ENCODE results near the gene CLGN. TPM values are rescaled to one million over a fixed set of nuclear protein-coding genes. Genes with fewer than 3 reads are reported as not detected.

Gene CLGN
- total and polyA plus RNA-seq, 2 of the 13 experiments (the other 11 are each of a cell fraction or from before 2014, with no cell fraction given) = 7.2 to 17.0 TPM

DNA sequence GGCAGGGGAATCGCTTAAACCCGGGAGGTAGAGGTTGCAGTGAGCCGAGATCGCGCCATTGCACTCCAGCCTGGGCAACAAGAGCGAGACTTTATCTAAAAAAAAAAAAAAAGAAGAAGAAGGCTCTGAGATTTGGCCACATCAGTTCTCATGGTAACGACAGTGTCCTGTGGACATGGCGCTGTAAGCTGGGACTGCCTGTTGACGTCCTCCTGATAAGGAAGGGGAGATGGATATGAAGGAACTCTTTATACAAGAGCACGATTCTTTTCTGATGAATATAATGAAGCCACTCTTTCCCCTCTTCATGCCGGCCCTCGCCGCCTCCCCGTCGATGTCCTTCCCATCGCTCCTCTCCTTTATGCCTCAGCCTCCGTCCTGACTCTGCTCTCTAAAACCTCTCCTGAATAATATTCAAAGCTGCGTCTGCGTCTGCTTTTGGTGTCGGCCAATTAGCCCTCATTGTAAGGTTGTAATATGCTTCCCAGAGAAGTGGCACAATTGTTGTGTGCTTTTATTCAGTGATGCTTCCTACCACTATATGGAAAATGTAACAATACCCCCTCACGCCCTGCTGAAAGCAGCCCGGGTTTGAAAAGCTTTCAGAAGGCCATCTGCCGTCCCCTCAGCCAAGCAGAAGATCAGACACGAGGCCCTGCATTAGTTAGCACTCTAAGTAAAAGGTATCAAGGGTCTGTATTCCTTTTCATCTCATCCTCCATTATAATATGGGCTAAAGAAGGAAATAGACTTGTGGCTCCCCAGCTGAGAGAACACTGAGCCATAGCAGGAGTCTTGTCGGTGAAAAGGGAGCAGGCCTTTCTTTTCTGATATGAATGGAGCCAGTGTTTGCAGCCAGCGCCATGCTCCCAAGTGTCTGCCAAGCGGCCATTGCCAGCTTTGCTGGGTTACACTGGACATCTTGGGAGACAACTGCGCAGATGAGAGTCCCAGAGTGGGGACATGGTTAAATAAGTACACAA lies 76.1 kb downstream of the CLGN start:
- no peak overlapping the region for H3K27ac ChIP-seq (ENCODE audit: extremely low read length, insufficient read depth, low read length)
- no peaks in the 10 kb centered on the region for H3K36me3 ChIP-seq (replicated peaks in 1 of 2; ENCODE audit: control insufficient read depth in 1 of 2, insufficient read depth in 2 of 2, low read length in 2 of 2)
- H3K4me2 ChIP-seq (ENCODE audit: low read depth, low read length) = no peak overlapping the region
- no peaks in the 10 kb centered on the region for H4K20me1 ChIP-seq (ENCODE audit: insufficient read depth, low read length)
- H3K9ac ChIP-seq (ENCODE audit: insufficient read depth, low read depth, low read length) = no peak overlapping the region
- intact Hi-C loops (cut with micrococcal nuclease; ENCODE audit: unreplicated experiment) (no loop called here), in situ Hi-C loops (cut with HindIII; ENCODE audit: extremely low pct_ligation_motif_present, low pct_unique_long_range_greater_than_20kb) (loop anchor here (10.0 kb wide), 2 partner anchors 263 to 503 kb away; no protein-coding TSS in a partner anchor)
- DNase-seq (ENCODE audit: low spot score) = no peak
- BruUV-seq (replicated peaks) = no TSS peak
- H3K9me3 ChIP-seq (ENCODE audit: low read length) = no peaks in the 10 kb centered on the region
- H3K4me3 ChIP-seq (replicated peaks in 1 of 3; ENCODE audit: insufficient read depth in 1 of 3, low read depth in 2 of 3, low read length in 3 of 3) = no peak overlapping the region
- no peaks in the 10 kb centered on the region for H3K4me1 ChIP-seq (ENCODE audit: insufficient read depth, low read length)
- no peaks in the 10 kb centered on the region for H3K79me2 ChIP-seq (ENCODE audit: insufficient read depth, low read length)
- WGBS (ENCODE audit: low lambda C conversion rate) = 52% methylated on average over 28 of the region's 28 CpGs
- POLR2A ChIA-PET = no interaction called here
- ATAC-seq = no peak
- H2AFZ ChIP-seq (ENCODE audit: low read length) = no peak overlapping the region
- TF ChIP-seq ZNF350 (CRISPR knock-in tag; IDR thresholded peaks at IDR 0.05; ENCODE audit: borderline replicate concordance, low read depth) (no peak), RBFOX2 (IDR thresholded peaks at IDR 0.05; ENCODE audit: low read depth, low read length) (no peak), ZFY (CRISPR knock-in tag; IDR thresholded peaks at IDR 0.05) (no peak), GTF2F1 (IDR thresholded peaks at IDR 0.05; ENCODE audit: low read length) (no peak), NFE2 (CRISPR knock-in tag; IDR thresholded peaks at IDR 0.05) (no peak), EED (CRISPR knock-in tag; IDR thresholded peaks at IDR 0.05) (no peak), CHCHD3 (CRISPR knock-in tag; IDR thresholded peaks at IDR 0.05) (no peak), DMAP1 (CRISPR knock-in tag; IDR thresholded peaks at IDR 0.05) (no peak), ZNF850 (CRISPR knock-in tag; conservative IDR thresholded peaks at IDR 0.05) (no peak)
- TF ChIP-seq, protein P1, sequence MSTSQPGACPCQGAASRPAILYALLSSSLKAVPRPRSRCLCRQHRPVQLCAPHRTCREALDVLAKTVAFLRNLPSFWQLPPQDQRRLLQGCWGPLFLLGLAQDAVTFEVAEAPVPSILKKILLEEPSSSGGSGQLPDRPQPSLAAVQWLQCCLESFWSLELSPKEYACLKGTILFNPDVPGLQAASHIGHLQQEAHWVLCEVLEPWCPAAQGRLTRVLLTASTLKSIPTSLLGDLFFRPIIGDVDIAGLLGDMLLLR (CRISPR knock-in tag; IDR thresholded peaks at IDR 0.05) = no peak
- peaks cover 0 to 6% of the 10 kb centered on the region in 2 experiments; a peak in 2 of 5 replicates for H3K27me3 ChIP-seq (ENCODE audit: control insufficient read depth in 1 of 2, insufficient read depth in 2 of 2, low read length in 2 of 2)
- CTCF ChIA-PET (ENCODE audit: low intra/inter-chr PET ratio, low total read pairs) = no interaction called here
- no peak for FAIRE-seq
